Transverse colon (tissue), 4 donors: ENCODE data around the gene NR3C1. TPM values are rescaled to one million over a fixed set of nuclear protein-coding genes. Genes with fewer than 3 reads are reported as not detected.

Source experiments
- DNase-seq: peaks from one replicate; pipeline ENCODE4 v3.0.0-alpha.2; 2019
- H3K27ac ChIP-seq, 4 donors: fragments of 200-600 bp; sonication (generic); 2 replicates each; pipeline ENCODE4 v1.5.1; 2016 to 2018; ENCODE audit warnings: inconsistent platforms in 4 of 4
- H3K27me3 ChIP-seq: fragments of 200-600 bp; sonication (generic); 2 replicates; pipeline ENCODE4 v1.5.1; 2017; ENCODE audit warnings: inconsistent platforms
- H3K36me3 ChIP-seq, 4 donors: fragments of 200-600 bp; sonication (generic); 2 replicates each; pipeline ENCODE4 v1.5.1; 2017 to 2019; ENCODE audit warnings: inconsistent platforms in 4 of 4
- H3K4me1 ChIP-seq, 4 donors: fragments of 200-600 bp; sonication (generic); 2 replicates each; pipeline ENCODE4 v1.5.1; 2017 to 2020; ENCODE audit warnings: inconsistent platforms in 4 of 4
- H3K4me3 ChIP-seq, 4 donors: fragments of 200-600 bp; sonication (generic); 1 replicate in 1 of 4; 2 replicates in 3 of 4; pipeline versions ENCODE4 v1.5.1 to v1.6.1; 2017 to 2019; ENCODE audit warnings: inconsistent platforms in 4 of 4
- H3K9me3 ChIP-seq, 2 donors: fragments of 200-600 bp; sonication (generic); 2 replicates each; pipeline ENCODE4 v1.5.1; 2017 to 2019; ENCODE audit warnings: inconsistent platforms in 2 of 2
- EP300 ChIP-seq: sonication (generic); formaldehyde crosslinking; IDR thresholded peaks from one replicate; pipeline ENCODE4 v1.6.1; 2017; ENCODE audit warnings: antibody characterized with exemption, low read depth
- POLR2A ChIP-seq: fragments of 450-650 bp; IDR thresholded peaks from one replicate; pipeline ENCODE4 v1.6.1; 2016; ENCODE audit warnings: antibody characterized with exemption, mild to moderate bottlenecking, moderate library complexity
- POLR2AphosphoS5 ChIP-seq, 3 donors: sonication (generic); formaldehyde crosslinking; IDR thresholded peaks; one replicate each; pipeline ENCODE4 v1.6.1; 2016; ENCODE audit warnings: antibody characterized with exemption in 3 of 3
- WGBS, 2 donors: methylation state at CpG; one replicate each; pipeline ENCODE4 v1.1.5; 2018; ENCODE audit warnings: low coverage in 1 of 2; 5-methylcytosine and 5-hydroxymethylcytosine counted together
- in situ Hi-C, 4 donors: fragments of 200-750 bp; cut with MboI; loops; one replicate each; pipeline versions ENCODE4 v1.15.0 to v1.15.1; 2017; ENCODE audit warnings: low sequenced_read_pairs in 3 of 4, low pct_ligation_motif_present in 1 of 4, low pct_unique_long_range_greater_than_20kb in 1 of 4
- intact Hi-C: fragments of 100-400 bp; cut with DNase I; formaldehyde crosslinking; loops from one replicate; pipeline ENCODE4 v1.15.1; 2023; ENCODE audit warnings: low total_unique reads
- total RNA-seq, 4 donors: library from RNA; depleted of rRNA; stranded (reverse); fragments of >200 nt; gene quantifications; one replicate each; pipeline ENCODE4 v1.1.0, GENCODE V29; 2016
- TF ChIP-seq, protein P1 (sequence below), 5 experiments: fragments of 200-600 bp in 3 of 5; fragments of 450-650 bp in 2 of 5; sonication (generic) in 3 of 5; IDR thresholded peaks; 1 replicate in 2 of 5; 2 replicates in 3 of 5; pipeline ENCODE4 v1.5.1; 2016 to 2017; ENCODE audit warnings: antibody characterized with exemption in 5 of 5, inconsistent platforms in 3 of 5, mild to moderate bottlenecking in 2 of 5, moderate library complexity in 1 of 5

Gene NR3C1
- total RNA-seq, 4 donors from 2014 or later: 8.4 to 37.7 (median 30.3) TPM

DNA sequence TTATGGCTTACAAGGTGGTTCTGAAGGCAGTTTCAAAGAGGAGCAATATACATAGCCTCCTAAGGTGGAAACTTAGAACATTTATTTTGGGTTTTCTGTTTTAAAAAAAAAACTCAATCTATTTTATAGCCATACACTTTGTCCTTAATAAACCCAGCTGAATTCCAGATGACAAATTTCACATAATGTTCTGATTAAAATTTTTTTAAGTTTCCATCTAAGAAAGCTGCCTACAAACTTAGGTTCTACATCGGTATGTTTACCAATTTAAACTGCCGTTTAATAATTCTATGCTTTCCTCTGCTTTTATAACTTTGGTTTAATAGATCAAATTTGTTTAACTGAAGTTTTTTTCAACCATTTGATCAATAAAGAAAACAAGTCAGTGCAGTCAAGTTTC lies 12.5 kb downstream of the NR3C1 start:
- H3K4me1 ChIP-seq: peaks cover 3 to 81% (median 14%) of the 10 kb centered on the region in 4 donors
- no peak for DNase-seq
- H3K4me3 ChIP-seq: no peak overlapping the region
- no peaks in the 10 kb centered on the region for H3K27me3 ChIP-seq
- H3K36me3 ChIP-seq: no peaks in the 10 kb centered on the region
- H3K9me3 ChIP-seq: no peaks in the 10 kb centered on the region
- no peak for TF ChIP-seq EP300
- TF ChIP-seq, protein P1, sequence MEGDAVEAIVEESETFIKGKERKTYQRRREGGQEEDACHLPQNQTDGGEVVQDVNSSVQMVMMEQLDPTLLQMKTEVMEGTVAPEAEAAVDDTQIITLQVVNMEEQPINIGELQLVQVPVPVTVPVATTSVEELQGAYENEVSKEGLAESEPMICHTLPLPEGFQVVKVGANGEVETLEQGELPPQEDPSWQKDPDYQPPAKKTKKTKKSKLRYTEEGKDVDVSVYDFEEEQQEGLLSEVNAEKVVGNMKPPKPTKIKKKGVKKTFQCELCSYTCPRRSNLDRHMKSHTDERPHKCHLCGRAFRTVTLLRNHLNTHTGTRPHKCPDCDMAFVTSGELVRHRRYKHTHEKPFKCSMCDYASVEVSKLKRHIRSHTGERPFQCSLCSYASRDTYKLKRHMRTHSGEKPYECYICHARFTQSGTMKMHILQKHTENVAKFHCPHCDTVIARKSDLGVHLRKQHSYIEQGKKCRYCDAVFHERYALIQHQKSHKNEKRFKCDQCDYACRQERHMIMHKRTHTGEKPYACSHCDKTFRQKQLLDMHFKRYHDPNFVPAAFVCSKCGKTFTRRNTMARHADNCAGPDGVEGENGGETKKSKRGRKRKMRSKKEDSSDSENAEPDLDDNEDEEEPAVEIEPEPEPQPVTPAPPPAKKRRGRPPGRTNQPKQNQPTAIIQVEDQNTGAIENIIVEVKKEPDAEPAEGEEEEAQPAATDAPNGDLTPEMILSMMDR (IDR thresholded peaks at IDR 0.05): no peak
- TF ChIP-seq POLR2AphosphoS5 (IDR thresholded peaks at IDR 0.05): no peak
- H3K27ac ChIP-seq: no peak overlapping the region
- in situ Hi-C loops: no loop called here
- WGBS, 2 donors: 83 to 87% methylated on average over 2 of the region's 2 CpGs
- intact Hi-C loops: no loop called here

DNA sequence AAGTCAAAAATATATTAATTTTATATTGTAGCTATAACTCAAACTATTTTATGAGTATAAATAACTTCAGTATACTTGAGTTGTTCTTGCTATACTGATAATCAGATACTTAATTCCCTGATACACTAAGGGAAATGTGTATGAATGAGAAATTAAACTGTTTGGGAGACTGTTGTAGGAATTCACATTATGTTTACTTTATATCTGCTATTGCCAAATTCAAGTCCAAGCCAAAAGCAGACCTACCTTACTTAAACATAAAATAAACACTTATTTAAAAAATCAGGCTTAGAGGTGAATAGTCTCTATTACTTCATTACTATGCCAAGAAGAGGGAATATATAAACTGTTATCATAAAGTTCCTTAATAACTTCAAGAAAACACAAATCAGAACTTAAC lies 13.2 kb downstream of the NR3C1 start:
- in situ Hi-C loops (no loop called here), intact Hi-C loops (no loop called here)
- TF ChIP-seq EP300: no peak
- no peaks in the 10 kb centered on the region for H3K27me3 ChIP-seq
- no peak overlapping the region for H3K27ac ChIP-seq
- peaks cover under 1 to 4% of the 10 kb centered on the region in 2 donors for H3K9me3 ChIP-seq
- no peaks in the 10 kb centered on the region for H3K36me3 ChIP-seq
- no peak overlapping the region for H3K4me3 ChIP-seq
- no peak for DNase-seq
- H3K4me1 ChIP-seq: peaks cover 2 to 74% (median 11%) of the 10 kb centered on the region in 4 donors

DNA sequence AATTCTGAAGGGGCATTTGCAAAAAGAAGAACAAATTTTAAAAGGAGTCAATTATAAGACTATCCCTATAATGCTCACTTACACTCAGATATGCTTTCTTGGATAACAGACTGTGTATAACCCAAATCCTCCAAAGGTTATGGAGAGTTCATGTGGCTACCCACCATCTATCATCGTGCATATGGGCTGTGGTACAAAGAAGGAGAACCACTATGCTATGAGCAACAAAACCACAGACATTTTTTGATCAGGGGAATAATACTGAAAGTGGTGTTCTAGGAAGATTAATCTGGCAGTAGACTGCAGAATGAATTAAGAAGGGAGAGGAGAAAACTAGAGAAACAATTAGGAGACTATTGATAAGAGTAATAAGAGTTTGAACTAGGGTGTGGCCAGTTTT lies 16.8 kb downstream of the NR3C1 start:
- Histone ChIP-seq H3K27ac (no peak overlapping the region), H3K27me3 (no peaks in the 10 kb centered on the region), H3K36me3 (no peaks in the 10 kb centered on the region), H3K4me3 (no peak overlapping the region), H3K9me3 (peaks cover 8 to 9% of the 10 kb centered on the region in 2 donors), H3K4me1 (peaks cover 0 to 42% (median 8%) of the 10 kb centered on the region in 4 donors)
- 47 to 60% methylated on average over 1 of the region's 1 CpG for WGBS, 2 donors
- in situ Hi-C loops: no loop called here
- intact Hi-C loops: no loop called here
- no peak for TF ChIP-seq EP300
- TF ChIP-seq, protein P1 (IDR thresholded peaks at IDR 0.05): no peak
- TF ChIP-seq POLR2AphosphoS5 (IDR thresholded peaks at IDR 0.05): no peak
- no peak for TF ChIP-seq POLR2A
- no peak for DNase-seq

DNA sequence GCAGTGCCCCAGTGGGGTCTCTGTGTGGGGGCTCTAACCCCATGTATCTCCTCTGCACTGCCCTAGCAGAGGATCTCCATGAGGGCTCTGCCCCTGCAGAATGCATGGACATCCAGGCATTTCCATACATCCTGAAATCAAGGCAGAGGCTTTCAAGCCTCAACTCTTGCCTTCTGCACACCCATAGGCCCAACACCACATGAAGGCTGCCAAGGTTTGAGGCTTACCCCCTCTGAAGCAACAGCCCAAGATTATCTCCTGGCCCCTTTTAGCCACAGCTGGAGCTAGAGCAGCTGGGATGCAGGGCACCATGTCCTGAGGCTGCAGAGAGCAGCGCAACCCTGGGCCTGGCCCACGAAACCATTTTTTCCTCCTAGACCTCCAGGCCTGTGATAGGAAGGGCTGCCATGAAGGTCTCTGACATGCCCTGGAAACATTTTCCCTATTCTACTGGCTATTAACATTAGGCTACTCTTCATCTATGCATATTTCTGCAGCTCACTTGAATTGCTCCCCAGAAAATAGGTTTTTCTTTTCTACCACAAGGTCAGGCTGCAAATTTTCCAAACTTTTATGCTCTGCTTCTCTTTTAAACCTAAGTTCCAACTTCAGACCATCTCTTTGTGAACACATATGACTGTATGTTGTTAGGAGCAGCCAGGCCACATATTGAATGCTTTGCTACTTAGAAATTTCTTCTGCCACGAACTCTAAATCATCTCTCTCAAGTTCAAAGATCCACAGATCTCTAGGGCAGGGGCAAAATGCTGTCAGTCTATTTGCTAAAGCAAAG lies 18.4 kb downstream of the NR3C1 start:
- no peak overlapping the region for H3K27ac ChIP-seq
- no peak for DNase-seq
- 64 to 81% methylated on average over 1 to 3 of the region's 3 CpGs for WGBS, 2 donors
- in situ Hi-C loops: no loop called here
- H3K36me3 ChIP-seq: no peaks in the 10 kb centered on the region
- H3K9me3 ChIP-seq: peaks cover 8 to 9% of the 10 kb centered on the region in 2 donors
- peaks cover 0 to 25% (median 4%) of the 10 kb centered on the region in 4 donors for H3K4me1 ChIP-seq
- no peaks in the 10 kb centered on the region for H3K27me3 ChIP-seq
- intact Hi-C loops: no loop called here
- TF ChIP-seq POLR2A (no peak), POLR2AphosphoS5 (IDR thresholded peaks at IDR 0.05) (no peak), EP300 (no peak)
- TF ChIP-seq, protein P1 (IDR thresholded peaks at IDR 0.05): no peak
- no peak overlapping the region for H3K4me3 ChIP-seq
